SJSA1 (cell line): ENCODE results near the gene DHRS7C. TPM values are rescaled to one million over a fixed set of nuclear protein-coding genes. Genes with fewer than 3 reads are reported as not detected.

ENCODE experiments used
- total RNA-seq: library from RNA; depleted of rRNA; stranded (reverse); fragments of >200 nt; shearing (Covaris generic); gene quantifications from 2 replicates; pipeline ENCODE4 v1.2.3, GENCODE V29; 2014; rRNA removed

Gene DHRS7C
- total RNA-seq, 1 experiment from 2014 or later = not detected

Other genes starting within 250 kb of the DHRS7C start
- gene STX8, start 215.8 kb downstream of the DHRS7C start, total RNA-seq = 89.0 and 109 TPM in 2 replicates
- not detected in 2 replicates for gene CFAP52, start 214.9 kb downstream of the DHRS7C start, total RNA-seq
- gene USP43, start 146.1 kb downstream of the DHRS7C start, total RNA-seq = 2.1 and 2.9 TPM in 2 replicates
- not detected in 2 replicates for gene GSG1L2, start 30.5 kb upstream of the DHRS7C start, total RNA-seq
- 0.78 and 1.2 TPM in 2 replicates for gene GLP2R, start 34.3 kb upstream of the DHRS7C start, total RNA-seq
- 0.95 TPM in 1 of 2 replicates, not detected in the other for gene RCVRN, start 113.7 kb upstream of the DHRS7C start, total RNA-seq